Cortex of kidney (tissue), 1 donor: Measurements from ENCODE around the gene OBSL1.

Experiments
- DNase-seq: peaks from one replicate; lab custom pipeline; 2025; lab: John Stamatoyannopoulos, UW

The OBSL1 gene

DNA sequence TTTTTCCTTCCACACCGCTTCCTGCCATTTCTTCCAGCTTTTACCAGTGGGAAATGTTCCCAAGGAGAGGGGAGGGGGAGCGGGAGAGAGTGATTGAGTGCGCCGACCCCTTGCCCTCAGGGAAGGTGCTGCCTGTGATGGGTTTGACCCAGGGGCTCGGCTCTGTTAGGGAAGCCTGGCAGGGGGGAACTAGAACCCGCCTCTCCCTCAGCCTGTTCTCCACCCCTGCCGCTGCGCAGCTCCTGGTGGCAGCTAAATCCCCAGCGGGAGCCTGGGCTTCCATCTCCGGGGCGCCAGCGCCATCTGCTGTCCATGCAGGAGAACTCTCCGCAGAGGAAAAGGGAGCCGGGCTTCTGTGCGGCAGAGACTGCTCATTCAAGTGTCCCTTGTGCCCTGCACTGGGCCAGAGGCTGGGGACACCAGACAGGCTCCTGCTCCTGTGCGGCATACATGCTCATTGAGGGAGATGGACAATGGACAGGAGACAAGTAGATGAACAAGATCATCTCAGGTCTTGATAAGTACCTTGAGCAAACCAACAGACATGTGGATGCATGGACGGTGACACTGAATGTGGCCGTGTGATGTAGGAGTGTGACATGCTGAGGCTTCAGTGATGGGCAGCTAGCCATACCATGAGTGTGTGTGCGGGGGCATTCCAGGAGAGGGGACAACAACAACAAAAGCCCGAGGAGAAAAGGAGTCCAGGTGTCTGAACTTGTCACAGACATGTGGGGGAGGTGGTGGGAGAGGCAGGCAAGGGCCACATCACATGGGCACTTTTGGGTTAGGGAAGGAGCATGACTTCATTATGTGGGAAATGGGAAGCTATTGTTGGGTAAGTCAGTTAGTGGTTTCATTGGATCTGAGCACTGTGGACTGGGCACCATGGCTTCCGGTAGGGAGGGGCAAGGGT, 41.0 kb downstream of the OBSL1 start:
- DNase-seq: peak; percentile 6

DNA sequence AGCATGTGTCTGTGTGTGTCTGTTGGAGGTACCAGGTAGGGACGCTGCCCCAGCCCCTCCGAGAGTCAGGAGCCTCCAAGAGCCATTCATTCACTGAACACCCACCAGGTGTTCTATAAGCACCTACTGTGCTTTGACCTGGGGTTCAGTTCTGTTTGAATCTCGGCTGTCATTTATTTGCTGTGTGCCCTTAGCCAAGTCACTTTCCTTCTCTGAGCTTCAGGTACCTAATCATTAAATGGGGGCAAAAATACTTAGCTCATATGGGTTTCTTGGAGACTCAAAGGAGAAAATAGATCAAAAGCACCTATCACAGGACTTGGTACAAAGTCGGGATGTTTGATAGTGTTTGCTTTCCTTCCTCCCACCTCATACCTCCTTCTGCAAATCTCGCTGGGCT, 43.9 kb downstream of the OBSL1 start:
- no peak for DNase-seq

- DNase-seq: no peak
Observed at GRCh38 chr2:219527076-219527394, 44.3 kb downstream of the OBSL1 start.

GRCh38 chr2:219526320-219527075, 44.8 kb downstream of the OBSL1 start:
- DNase-seq: no peak

DNA sequence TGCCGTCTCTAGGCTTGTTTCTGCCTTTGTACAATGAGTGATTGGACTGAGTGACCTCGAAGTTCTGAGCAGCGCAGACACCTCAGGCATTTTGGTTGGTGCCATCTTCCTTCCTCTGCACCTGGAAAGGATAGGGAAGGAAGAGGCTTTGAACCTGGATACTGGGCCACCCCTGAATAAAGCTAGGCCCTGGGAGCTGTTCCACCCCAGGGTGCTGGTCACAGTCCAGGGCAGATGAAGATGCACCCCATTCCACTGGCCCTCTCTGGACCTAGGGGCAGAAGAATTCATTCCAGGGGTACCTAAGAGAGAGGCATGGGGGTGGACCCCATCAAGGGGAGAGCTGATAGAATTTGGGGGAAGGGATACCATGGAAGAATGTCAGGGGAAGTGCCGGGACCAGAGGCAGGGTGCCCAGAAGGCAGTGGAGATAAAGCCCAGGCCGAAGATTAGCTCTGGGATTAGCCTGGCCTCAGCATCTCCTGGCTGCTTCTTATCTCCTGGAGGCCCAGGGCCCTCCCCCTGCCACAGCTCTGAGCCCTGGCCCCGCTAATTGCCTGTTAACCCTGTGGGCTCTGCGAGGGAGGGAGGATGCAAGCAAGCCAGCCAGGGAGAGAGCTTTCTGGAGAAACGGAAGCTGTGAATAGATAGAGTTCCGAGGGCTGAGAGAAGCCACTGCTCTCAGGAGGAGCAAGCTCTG, 45.7 kb downstream of the OBSL1 start:
- DNase-seq: no peak

GRCh38 chr2:219524817-219525216, 46.5 kb downstream of the OBSL1 start:
- no peak for DNase-seq

DNA sequence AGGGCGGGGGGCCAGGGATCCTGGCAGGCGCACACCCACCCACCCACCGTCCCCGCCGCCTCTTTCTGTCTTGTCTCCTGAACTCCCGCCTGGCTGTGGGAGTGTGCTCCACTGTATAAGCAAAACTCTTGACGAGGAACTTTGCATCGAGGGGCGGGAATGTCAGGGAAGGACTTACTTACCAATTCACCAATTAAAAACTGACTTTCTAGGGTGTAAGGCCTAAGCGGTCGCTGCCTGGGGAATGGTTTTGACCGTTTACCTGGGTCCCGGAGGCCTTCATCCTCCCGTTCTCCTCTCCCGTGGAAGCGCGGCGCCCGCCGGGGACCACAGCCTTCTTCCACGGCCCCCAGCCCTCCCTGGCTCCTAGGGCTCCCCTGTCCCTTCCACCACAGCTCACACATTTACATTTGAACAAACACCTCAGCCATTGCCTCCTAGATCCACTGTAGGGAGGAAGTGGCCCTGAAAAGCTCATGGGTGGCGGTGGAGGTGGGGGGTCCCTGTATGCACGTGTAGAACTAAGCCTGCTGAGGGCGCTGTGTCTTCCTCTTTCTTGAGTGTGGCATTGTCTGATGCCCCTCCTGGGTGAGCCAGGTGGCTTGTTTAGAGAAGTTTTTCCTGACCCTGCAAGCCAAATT, 48.2 kb downstream of the OBSL1 start:
- no peak for DNase-seq

GRCh38 chr2:219522111-219523030, 49.0 kb downstream of the OBSL1 start:
- DNase-seq: no peak

GRCh38 chr2:219521066-219521880, 50.1 kb downstream of the OBSL1 start:
- no peak for DNase-seq

DNA sequence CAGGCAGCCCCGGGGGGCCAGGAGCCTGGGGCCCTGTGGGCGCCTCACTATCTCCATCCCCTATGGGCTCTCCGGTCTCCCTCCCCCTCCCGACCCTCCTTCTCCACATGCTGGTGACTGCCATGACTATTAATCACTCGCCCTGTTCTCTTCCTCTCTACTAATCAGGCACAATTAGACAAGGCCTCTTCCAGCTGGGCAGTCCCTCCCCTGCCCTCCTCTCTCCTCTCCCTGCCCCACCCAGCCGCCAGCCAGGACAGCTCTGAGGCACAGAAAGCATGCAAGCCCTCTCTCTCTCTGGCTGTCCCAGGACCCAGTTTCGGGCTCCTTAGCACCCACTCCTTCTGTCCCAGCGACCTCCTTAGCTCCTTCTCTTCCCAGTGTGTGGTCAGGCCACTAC, 51.3 kb downstream of the OBSL1 start:
- DNase-seq: no peak

GRCh38 chr2:219519526-219519916, 51.8 kb downstream of the OBSL1 start:
- DNase-seq: no peak

- DNase-seq: no peak
Observed at GRCh38 chr2:219517954-219518778, 53.2 kb downstream of the OBSL1 start.

DNA sequence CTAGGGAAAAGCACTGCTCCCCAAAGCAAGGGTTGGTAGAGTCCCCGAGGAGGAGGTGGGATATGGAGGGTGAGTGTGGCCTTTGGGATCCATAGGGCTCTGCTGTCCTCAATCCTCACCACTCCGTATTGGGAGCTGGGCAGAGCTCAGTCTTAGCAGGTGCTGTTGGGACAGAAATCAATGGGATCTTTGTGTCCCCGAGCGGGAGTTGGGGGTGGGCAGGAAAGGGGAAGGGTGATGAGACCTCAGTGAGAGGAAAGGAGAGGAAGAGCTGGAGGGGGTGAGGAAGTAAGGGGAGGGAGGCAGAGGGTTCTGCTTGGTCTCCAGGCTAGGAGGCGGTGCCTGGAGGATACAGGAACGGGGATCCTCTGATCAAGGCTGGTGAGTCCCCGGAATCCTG, 54.5 kb downstream of the OBSL1 start:
- DNase-seq: no peak

DNA sequence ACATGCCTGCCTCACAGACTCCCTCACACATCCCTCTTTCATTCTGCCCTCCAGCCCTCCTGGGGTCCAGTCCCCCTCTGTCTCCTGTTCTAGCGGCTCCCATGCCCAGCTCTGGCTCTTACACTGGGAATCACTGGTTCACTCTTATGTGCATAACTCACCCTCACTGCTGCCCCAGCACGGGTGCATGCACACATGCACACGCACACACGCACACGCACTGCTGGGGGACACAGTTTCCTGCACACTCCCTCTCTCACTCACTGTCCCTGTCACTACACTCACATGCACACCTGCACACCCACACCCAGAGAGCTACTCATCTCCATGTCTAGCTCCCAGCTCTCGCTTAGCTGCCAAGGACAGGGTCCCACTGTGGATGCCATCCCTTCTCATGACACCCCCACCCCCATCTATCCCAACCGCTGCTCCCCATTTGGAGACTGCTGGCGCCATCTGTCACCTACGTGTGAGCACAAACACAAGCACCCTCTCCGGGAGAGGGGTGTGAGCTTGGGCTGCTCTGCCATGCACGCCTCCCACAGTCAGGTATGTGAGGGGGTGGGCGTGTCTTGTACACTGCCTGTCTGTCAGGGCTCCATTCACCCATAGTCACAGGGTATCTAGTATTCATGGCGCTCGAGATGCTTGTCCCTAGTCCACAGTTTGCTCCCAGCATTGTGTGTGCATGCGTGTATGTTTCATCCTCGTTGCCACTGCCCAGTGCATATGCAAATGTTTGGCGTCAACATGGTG, 55.3 kb downstream of the OBSL1 start:
- no peak for DNase-seq

DNA sequence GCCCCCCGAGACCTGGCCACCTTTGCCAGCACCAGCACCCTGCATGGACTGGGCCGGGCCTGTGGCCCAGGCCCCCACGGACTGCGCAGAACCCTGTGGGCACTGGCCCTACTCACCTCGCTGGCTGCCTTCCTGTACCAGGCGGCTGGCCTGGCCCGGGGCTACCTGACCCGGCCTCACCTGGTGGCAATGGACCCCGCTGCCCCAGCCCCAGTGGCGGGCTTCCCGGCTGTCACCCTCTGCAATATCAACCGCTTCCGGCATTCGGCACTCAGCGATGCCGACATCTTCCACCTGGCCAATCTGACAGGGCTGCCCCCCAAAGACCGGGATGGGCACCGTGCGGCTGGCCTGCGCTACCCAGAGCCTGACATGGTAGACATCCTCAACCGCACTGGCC, 56.5 kb downstream of the OBSL1 start:
- no peak for DNase-seq

DNA sequence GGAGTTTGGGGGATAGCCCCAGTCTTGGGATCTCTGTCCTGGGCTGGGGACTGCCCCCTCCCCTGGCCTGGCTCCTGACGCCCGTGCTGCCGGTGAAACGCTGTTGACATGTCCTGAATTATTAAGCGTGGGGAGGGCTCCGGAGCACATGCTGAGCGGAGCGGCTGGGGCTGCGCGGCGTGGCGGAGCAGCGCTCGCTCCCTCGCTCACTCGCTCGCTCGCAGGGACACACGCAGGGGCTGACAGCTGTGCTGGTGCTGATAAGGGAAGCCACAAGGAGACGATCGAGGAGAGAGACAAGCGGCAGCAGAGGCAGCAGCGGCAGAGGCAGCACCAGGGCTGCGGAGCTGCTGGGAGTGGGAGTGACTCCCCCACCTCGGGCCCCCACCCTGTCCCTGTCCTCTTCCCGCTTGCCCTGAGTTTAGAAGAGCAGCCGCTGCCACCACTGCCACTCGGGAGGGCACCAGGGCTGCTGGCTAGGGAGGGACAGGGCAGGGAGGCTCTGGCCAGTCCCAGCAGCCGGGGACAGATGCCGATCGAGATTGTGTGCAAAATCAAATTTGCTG, 57.1 kb downstream of the OBSL1 start, which contains the start of gene ASIC4:
ASIC4 (plus strand) TSS at position 287 of the 566 bp plus-strand sequence; CDS start at position 530, 243 bp downstream.
- no peak for DNase-seq

GRCh38 chr2:219513787-219514186, 57.6 kb downstream of the OBSL1 start:
- DNase-seq: no peak
